ENCODE data around the gene CAMTA1. TPM values are rescaled to one million over a fixed set of nuclear protein-coding genes. Genes with fewer than 3 reads are reported as not detected.

Gene CAMTA1
- total and polyA plus RNA-seq, 8 donors: 13.0 to 54.2 (median 23.6) TPM

DNA sequence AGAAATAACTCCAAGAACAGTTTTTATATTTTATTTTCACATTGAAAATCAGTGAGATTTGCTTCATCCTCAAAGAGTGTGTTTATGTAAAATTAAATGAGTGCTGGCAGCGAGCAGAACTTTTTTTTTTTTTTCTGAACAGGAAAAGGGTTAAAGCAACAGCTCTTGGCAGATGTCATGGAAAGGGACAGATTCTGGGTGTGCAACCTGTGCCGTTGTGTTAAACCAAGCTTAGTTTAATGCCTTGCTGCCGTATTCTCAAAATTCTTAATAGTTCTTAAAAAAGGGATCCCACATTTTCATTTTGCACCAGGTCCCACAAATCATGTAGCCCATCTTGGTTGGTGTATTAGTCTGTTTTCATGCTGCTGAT lies 758.5 kb downstream of the CAMTA1 start:
- H3K27ac ChIP-seq: no peak overlapping the region
- ATAC-seq (no peak), DNase-seq (no peak), FAIRE-seq (no peak)
- intact Hi-C loops (cut with DNase I): no loop called here
- no peak overlapping the region for H3K4me3 ChIP-seq
- TF ChIP-seq, protein P1, sequence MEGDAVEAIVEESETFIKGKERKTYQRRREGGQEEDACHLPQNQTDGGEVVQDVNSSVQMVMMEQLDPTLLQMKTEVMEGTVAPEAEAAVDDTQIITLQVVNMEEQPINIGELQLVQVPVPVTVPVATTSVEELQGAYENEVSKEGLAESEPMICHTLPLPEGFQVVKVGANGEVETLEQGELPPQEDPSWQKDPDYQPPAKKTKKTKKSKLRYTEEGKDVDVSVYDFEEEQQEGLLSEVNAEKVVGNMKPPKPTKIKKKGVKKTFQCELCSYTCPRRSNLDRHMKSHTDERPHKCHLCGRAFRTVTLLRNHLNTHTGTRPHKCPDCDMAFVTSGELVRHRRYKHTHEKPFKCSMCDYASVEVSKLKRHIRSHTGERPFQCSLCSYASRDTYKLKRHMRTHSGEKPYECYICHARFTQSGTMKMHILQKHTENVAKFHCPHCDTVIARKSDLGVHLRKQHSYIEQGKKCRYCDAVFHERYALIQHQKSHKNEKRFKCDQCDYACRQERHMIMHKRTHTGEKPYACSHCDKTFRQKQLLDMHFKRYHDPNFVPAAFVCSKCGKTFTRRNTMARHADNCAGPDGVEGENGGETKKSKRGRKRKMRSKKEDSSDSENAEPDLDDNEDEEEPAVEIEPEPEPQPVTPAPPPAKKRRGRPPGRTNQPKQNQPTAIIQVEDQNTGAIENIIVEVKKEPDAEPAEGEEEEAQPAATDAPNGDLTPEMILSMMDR (IDR thresholded peaks at IDR 0.05): no peak
- H3K9me3 ChIP-seq: no peaks in the 10 kb centered on the region
- H3K36me3 ChIP-seq: no peaks in the 10 kb centered on the region
- H3K27me3 ChIP-seq: no peaks in the 10 kb centered on the region
- WGBS, 2 donors: 81 to 83% methylated on average over 3 of the region's 3 CpGs
- H3K4me1 ChIP-seq: no peaks in the 10 kb centered on the region

DNA sequence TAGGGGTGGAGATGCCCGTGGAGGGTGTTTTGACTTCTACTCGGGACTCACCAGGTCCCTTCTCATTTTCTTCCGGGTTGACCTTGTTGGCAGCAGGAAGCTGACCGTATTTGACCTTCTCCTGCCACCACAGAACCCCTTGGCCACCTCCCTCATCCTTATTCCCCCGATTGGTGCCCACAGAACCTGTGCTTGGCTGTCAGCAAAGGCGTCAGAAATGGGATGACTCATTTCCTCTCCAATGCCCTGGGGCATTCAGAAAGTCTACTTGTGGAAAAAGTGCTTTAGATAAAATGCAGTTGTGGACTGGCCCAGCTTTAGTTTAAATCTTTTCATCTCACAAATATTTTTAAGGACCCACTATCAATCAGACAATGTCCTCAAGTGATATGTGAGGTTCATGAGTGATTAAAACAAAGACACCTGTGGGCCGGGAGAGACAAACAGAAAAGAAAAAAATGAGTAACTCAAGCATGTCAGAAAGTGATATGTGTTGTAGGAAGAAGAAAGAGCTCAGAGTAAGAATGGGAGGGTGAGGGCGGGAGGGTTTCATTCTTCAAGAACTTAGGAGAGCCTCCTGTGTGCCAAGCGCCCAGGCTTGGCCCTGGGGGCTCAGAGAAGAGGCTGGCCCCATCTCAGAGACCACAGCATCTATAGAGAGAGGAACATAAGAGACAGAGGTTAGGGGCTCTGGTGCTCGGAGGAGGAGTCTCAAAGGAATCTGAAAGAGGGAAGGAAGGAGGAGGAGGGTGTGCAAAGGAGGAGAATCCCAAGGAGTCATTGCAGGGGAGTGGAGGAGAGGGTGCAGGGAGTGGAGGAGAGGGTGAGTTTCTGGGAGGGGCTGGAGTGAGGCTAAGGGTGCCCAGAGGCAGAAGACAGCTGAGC lies 764.3 kb downstream of the CAMTA1 start:
- peak in 1 of 4 donors; percentile 63 for ATAC-seq
- no peaks in the 10 kb centered on the region for H3K4me1 ChIP-seq
- FAIRE-seq: no peak
- no peak overlapping the region for H3K27ac ChIP-seq
- no peak overlapping the region for H3K4me3 ChIP-seq
- intact Hi-C loops (cut with DNase I): no loop called here
- no peaks in the 10 kb centered on the region for H3K9me3 ChIP-seq
- peak in 1 of 6 donors; percentile 13 for DNase-seq
- no peaks in the 10 kb centered on the region for H3K36me3 ChIP-seq
- TF ChIP-seq, protein P1 (IDR thresholded peaks at IDR 0.05): no peak
- no peaks in the 10 kb centered on the region for H3K27me3 ChIP-seq
- WGBS, 2 donors: 54 to 61% methylated on average over 10 of the region's 10 CpGs

DNA sequence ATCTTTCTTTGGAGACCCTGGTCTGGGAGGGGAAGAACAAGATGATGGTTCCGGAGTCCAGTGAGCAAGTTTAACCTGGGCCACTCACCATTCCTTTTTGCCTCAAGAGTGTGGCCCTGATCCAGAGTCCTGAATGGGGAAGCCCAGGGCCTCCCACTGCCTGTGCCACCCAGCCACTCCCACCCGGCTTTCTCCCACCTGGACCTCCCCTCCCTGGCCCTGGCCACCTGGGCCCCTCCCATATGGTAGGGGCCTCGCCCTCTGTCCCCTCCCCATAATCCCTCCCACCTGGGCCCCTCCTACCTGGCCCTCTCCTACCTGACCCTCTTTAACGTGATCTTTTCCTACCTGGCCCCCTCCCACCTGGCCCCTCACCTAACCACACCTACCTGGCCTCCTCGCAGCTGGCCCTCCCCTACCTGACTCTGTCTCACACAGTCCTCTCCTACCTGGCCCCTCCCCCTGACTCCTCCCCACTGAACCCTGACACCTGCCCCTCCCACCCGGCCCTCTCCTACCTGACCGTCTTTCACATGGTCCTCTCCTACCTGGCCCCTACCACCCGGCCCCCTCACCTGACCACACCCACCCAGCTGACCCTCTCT lies 765.1 kb downstream of the CAMTA1 start:
- H3K4me3 ChIP-seq: no peak overlapping the region
- ATAC-seq (no peak), FAIRE-seq (no peak), DNase-seq (peak in 3 of 6 donors; percentile 18 to 45 (median 44))
- H3K27ac ChIP-seq: no peak overlapping the region
- H3K4me1 ChIP-seq: no peaks in the 10 kb centered on the region
- H3K9me3 ChIP-seq: no peaks in the 10 kb centered on the region
- no peaks in the 10 kb centered on the region for H3K36me3 ChIP-seq
- intact Hi-C loops (cut with DNase I): no loop called here
- 67 to 68% methylated on average over 8 of the region's 8 CpGs for WGBS, 2 donors
- TF ChIP-seq, protein P1 (IDR thresholded peaks at IDR 0.05): no peak
- H3K27me3 ChIP-seq: no peaks in the 10 kb centered on the region

DNA sequence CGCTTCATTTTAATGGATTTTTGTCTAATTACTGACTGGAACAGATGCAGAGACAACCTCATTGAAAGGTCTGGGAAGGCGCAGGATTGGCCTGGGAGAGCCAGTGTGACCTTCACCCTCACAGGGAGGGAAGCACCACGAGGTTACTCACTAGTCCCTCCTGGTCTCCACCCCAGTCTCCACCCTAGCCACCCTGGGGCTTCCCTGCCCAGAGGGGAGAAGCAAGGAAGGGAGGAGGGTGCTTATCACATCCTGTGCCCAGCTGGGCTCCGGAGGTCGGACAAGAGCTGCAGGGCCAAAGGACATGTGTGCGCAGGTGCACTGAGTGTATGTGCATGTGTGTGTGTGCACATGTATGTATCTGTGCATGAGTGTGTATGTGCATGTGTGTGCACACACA lies 765.7 kb downstream of the CAMTA1 start:
- H3K36me3 ChIP-seq: no peaks in the 10 kb centered on the region
- H3K4me3 ChIP-seq: no peak overlapping the region
- H3K4me1 ChIP-seq: no peaks in the 10 kb centered on the region
- H3K27ac ChIP-seq: no peak overlapping the region
- FAIRE-seq: no peak
- H3K27me3 ChIP-seq: no peaks in the 10 kb centered on the region
- ATAC-seq: no peak
- TF ChIP-seq, protein P1 (IDR thresholded peaks at IDR 0.05): no peak
- WGBS, 2 donors: 50 to 56% methylated on average over 6 of the region's 6 CpGs
- intact Hi-C loops (cut with DNase I): no loop called here
- peak in 3 of 6 donors; percentile 5 to 43 (median 41) for DNase-seq
- no peaks in the 10 kb centered on the region for H3K9me3 ChIP-seq

DNA sequence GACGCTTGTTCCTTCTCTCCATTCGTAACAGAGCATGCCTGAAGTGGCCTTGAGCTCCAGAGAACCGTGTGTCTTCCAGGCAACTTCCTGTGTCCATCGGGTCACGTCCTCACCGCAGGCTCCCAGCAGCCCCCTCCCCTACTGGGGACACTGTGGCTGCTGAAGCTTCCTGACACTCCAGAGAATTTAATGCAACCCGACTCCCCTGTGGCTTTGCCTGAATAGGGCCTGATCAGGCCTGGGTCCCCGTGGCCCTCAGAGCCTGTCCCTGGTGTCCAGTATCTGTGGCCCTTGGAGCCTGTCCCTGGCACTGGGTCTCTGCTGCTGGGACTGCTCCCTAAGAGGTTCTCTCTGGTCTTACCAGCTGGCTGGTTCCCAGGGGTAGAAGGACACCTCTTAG lies 766.2 kb downstream of the CAMTA1 start:
- intact Hi-C loops (cut with DNase I): no loop called here
- Histone ChIP-seq H3K4me1 (no peaks in the 10 kb centered on the region), H3K27ac (no peak overlapping the region), H3K9me3 (no peaks in the 10 kb centered on the region), H3K36me3 (no peaks in the 10 kb centered on the region), H3K4me3 (no peak overlapping the region), H3K27me3 (no peaks in the 10 kb centered on the region)
- peak in 3 of 6 donors; percentile 7 to 53 (median 33) for DNase-seq
- WGBS, 2 donors: 28 to 42% methylated on average over 8 of the region's 8 CpGs
- peak in 2 of 4 donors; percentile 31 to 32 for ATAC-seq
- no peak for FAIRE-seq
- TF ChIP-seq, protein P1 (IDR thresholded peaks at IDR 0.05): no peak
